Activated naive CD8-positive, alpha-beta T cell treated with anti-CD3 and anti-CD28 coated beads, Interleukin-2, amount 50 U/mL, for 16 hours (primary cell): ENCODE results near the gene DIS3L2.
"Not testable (repeated sequence)": the region's sequence is repeated elsewhere in the genome, so short reads cannot be mapped to it uniquely, and the experiment has no call there.

ENCODE experiments used
- DNase-seq: peaks from one replicate; pipeline ENCODE4 v3.0.0-alpha.2; 2020; ENCODE audit warnings: low read depth, low spot score

Gene DIS3L2

DNA sequence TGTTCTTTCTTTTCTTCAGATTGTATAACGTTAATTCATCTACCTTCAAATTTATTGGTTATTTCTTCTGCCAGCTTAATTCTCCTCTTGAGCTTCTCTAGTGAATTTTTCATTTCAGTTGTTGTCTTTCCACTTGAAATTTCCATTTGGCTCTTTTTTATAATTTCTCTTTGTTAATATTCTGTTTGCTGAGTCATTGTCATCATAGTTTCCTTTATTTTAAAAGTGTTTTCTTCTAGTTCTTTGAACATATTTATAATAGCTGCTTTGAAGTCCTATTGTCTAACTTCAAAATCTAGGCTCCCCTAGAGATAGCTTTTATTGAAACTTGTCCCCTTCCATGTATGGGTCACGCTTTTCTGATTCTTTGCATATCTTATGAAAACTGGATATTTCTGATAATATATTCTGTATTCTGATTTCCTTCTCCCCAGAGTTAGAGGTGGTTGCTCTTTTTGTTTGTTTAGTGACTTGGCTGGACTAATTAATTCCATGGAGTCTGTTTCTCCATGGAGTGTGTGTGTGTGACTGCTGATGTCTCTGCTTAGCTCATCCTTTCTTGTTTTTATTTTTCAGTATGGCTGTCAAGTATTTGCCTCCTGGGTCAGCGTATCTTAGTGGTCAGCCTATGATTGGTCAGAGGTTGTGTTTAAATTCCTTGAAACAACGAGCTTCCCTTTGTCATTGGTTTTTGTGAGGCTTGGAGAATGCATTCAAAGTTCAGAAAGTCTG, 47.6 kb downstream of the DIS3L2 start:
- DNase-seq: no peak

DNA sequence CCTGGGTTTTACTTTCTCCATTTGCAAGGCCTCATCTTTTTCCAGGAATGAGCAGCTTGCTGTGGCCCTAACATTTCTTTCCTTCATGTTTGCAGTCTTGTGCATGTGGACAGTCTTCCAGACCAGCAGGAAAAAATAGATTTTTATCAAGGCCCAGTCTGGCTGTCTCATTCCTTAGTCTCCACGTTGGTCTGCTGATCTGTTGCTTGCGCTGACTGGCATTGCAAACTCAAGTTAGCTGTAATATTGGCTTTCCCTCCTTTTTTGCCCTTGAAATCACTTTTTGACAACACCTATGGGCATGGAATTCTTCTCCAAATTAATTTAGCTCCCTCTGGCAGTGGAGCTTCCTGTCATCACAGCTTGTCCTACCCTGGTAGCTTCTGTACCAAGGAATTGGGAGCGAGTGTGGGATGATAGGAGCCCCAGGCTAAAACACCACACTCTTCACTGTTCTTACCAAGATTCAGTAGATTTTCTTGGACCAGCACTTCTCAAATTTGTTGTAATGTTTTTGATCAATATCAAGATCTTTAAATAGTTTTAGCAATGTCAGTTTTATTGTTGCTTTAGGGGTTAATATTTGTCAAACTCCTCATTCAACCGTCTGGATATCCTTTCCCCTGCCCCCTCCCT, 48.2 kb downstream of the DIS3L2 start:
- no peak for DNase-seq

DNA sequence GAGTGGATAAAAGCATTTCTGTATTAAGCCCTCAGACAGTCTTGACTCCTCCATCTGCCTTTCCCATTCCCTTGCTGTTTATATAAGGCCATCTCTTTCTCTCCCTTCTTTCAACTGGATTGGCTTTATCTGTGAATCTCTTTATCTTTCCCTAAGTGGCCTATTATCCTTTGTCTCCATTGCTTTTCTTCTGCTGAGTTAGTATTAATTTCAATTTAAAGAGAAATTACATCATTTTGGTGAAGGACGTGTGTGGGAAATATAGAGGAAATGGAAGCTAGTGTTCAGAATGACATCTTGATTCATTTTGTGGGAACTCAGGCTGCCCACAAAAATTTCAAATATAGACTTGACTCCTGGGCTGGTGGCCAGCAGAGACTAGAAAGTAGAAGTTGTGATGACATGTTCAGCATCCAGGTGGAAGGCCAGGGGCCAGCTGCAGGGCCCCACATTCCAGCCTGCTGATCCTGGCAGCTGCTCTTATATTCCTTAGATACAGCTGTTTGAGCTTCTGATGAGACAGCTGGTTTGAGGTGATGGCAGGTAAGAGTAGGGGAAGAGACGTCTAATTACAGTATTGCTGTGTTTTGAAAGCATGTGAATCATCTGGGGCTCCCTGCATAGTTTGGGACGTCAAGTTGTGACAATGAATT, 52.3 kb downstream of the DIS3L2 start:
- DNase-seq: no peak

- no peak for DNase-seq
Measured at GRCh38 chr2:232014681-232015080, 53.2 kb downstream of the DIS3L2 start.

- DNase-seq: no peak
Measured at GRCh38 chr2:232018181-232018580, 56.7 kb downstream of the DIS3L2 start.

DNA sequence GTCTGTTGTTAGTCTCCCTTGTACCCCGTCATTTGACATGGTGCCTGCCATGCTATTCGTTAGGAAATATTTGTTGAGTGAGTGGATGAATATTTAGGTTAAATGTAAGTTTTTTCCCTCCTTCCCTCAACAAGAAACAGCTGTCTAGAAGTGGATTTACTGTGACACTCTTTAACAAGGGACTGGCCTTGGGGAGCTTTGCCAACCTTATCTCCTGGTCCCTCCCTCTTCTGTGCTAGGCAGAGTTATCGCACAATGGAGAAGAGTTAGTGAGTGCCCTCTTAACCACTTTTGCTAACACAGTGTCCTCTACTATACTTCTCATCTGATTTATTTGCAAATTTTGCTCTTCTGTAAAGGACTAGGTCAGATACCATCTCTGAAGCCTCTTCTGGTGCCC, 61.2 kb downstream of the DIS3L2 start:
- no peak for DNase-seq

GRCh38 chr2:232023426-232023825, 61.9 kb downstream of the DIS3L2 start:
- DNase-seq: no peak

DNA sequence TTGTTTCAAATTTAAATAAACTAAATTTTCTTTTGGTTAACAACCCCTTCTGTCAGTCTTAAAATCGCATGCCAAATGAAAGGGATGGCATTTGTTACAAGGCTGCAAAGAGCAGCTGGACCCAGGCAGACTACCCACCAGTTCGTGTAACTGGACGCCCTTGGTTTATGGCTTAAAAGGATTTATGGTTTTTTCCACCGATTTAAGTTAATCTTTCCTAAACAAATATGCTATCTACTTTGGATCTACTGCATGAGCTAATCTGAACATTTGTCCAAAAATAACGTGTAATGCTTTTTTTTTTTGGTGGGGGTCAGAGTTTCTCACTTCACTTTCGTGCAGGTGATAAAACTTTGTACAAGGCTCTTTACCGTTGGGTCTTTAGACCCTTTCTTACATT, 62.9 kb downstream of the DIS3L2 start:
- no peak for DNase-seq

DNA sequence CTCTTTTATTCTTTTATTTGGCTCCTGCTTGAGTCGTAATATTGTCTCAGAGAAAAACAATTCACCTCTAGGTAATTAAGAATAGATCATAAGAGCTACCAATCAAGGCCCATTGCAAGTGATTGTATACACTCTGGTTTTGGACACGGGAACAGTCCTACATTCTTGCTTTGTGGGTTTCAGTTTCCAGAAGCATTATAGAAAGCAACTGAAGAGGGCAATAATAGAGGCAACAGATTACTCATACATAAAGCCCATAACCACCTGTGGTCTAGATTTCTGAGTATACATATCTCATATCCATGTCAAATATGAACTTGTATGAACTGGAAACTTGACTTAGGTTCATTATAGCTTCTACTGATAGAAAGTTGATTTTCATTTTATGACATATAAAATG, 65.4 kb downstream of the DIS3L2 start:
- no peak for DNase-seq

DNA sequence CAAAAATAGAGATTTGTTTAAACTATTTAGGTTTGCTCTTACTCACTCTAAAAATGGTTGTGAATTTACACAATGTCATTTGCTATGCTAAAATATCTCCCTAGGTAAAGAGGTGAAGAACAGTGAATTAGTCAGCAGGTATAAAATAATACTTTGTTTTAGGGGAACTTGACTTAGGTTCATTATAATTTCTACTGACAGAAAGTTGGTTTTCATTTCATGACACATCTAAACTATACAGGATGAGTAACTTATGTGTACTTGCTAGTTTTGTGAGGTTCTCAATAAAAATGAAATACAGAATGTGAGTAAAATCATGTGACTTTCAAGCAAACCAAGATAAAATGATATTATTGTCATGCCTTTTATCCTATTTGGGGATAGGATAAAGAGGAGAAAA, 66.0 kb downstream of the DIS3L2 start:
- no peak for DNase-seq

GRCh38 chr2:232028071-232028470, 66.6 kb downstream of the DIS3L2 start:
- no peak for DNase-seq

GRCh38 chr2:232028631-232029030, 67.1 kb downstream of the DIS3L2 start:
- no peak for DNase-seq

DNA sequence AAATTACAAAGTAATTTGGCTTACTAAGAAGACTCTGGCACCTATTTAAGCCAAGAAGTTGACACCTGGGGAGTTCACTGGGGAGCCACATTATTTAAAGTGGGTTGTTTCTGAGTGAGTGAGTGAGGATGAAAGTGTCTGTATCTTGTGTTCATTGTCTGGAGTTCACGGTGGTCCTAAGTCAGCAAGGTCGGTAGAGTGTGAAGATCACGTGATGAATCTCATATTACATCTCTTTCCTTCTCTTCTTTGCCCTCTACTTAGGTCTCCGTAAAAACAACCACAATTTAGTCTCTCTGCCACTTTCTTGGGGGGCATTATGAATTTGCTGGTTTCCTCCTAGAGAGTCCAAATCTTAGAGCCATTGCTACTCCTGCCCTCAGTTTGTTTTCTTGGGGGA, 67.8 kb downstream of the DIS3L2 start:
- no peak for DNase-seq

GRCh38 chr2:232030229-232030628, 68.7 kb downstream of the DIS3L2 start:
- DNase-seq: no peak

GRCh38 chr2:232035292-232035691, 73.8 kb downstream of the DIS3L2 start:
- not testable (repeated sequence) for DNase-seq

GRCh38 chr2:232036876-232037275, 75.4 kb downstream of the DIS3L2 start:
- not testable (repeated sequence) for DNase-seq

- no peak for DNase-seq
Measured at GRCh38 chr2:232038251-232038880, 76.9 kb downstream of the DIS3L2 start.

DNA sequence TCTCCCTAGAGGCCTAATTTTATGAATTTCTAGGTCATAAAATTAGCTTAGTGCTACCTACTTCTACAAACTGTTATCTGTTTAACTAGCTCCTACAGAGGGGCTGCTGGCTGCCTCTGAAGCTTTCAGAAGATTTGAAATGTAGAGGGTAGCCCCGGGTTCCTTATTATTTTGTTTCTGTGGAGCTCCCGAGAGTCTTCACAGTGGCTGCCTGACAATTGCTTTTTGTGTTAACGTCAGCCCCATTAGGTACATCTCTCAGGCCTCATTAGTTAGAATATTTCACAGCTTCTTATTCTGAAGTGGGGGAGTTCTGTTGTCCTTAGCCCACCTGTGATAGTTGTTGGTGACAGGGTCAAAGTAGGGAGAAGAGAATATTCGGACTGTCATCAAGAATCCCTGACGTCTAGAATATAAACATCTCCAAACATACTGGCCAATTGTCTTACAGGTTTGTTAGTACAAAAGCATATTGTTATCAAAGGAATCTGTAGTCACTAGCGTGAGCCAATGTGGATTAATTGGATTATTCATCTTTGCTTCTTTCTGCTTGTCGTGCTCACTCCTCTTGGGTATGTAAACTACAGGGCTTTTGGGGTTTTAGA, 77.5 kb downstream of the DIS3L2 start:
- no peak for DNase-seq

GRCh38 chr2:232042911-232043574, 81.5 kb downstream of the DIS3L2 start:
- DNase-seq: no peak

DNA sequence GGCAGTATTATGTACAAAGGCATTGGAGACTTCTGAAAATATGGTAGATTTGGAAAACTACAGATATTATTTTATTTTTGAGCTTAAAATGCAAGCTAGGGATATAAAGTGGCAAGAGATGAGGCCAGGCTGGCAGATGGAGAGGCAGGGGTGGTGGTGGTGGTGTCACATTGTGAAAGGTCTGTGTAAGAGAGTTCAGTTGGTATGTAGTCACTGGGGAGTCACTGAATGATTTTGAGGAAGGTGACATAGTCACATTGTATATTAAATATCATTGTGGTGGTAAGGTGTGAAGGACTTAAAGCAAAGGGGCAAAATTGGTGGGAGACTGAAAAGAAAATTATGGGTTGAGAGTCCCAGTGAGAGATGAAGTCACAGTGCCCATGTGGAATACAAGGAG, 82.5 kb downstream of the DIS3L2 start:
- no peak for DNase-seq

DNA sequence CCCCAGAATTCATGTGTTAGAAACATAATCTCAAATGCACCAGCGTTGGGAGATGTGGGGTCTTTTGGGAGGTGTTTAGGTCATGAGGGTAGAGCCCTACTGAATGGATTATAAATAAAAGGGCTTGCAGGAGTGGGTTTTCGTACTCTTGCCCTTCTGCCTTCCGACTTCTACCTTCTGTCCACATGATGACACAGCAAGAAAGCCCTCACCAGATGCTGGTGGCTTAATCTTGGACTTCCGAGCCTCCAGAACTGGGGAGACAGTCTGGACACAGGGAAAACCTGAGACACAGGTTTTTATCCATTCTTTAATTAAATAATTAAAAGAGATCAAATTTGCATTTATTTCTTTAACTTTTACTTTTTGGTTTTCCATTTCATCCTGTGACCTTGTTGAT, 87.8 kb downstream of the DIS3L2 start:
- no peak for DNase-seq

GRCh38 chr2:232052591-232052990, 91.1 kb downstream of the DIS3L2 start:
- no peak for DNase-seq
